ENCODE data around the gene SNAP23.

GRCh38 chr15:42544853-42545629 lies 49.6 kb downstream of the SNAP23 start:
- no peak for TF ChIP-seq CTCF (IDR thresholded peaks at IDR 0.05)
- TF ChIP-seq POLR2A (IDR thresholded peaks at IDR 0.05) = no peak
- TF ChIP-seq POLR2AphosphoS5 (IDR thresholded peaks at IDR 0.05) = no peak

Data from sigmoid colon (tissue), 4 donors.